COR-L47 (cell line): ENCODE data around the gene APOLD1.
"Not testable (repeated sequence)": the region's sequence is repeated elsewhere in the genome, so short reads cannot be mapped to it uniquely, and the experiment has no call there.

Experiments used
- DNase-seq: peaks from one replicate; lab custom pipeline; 2025; lab: John Stamatoyannopoulos, UW

The APOLD1 gene

GRCh38 chr12:12786706-12787601, 1.5 kb downstream of the APOLD1 start:
- DNase-seq: peak; percentile 33

GRCh38 chr12:12788131-12788530, 2.7 kb downstream of the APOLD1 start:
- DNase-seq: no peak

- DNase-seq: peak; percentile 24
These were observed 3.4 kb downstream of the APOLD1 start for GRCh38 chr12:12788675-12789368.

GRCh38 chr12:12790956-12791355, 5.5 kb downstream of the APOLD1 start:
- DNase-seq: no peak

- DNase-seq: no peak
These were observed 6.4 kb downstream of the APOLD1 start for GRCh38 chr12:12791756-12792369.

- no peak for DNase-seq
These were observed 7.0 kb downstream of the APOLD1 start for GRCh38 chr12:12792421-12792820.

- DNase-seq: no peak
These were observed 9.2 kb downstream of the APOLD1 start for GRCh38 chr12:12794686-12795085.

- DNase-seq: no peak
These were observed 10.7 kb downstream of the APOLD1 start for GRCh38 chr12:12796171-12796570.

- DNase-seq: no peak
These were observed 11.7 kb downstream of the APOLD1 start for GRCh38 chr12:12796928-12797793.

- no peak for DNase-seq
These were observed 12.3 kb downstream of the APOLD1 start for GRCh38 chr12:12797794-12798152.

GRCh38 chr12:12798480-12798879, 13.0 kb downstream of the APOLD1 start:
- no peak for DNase-seq

- no peak for DNase-seq
These were observed 13.9 kb downstream of the APOLD1 start for GRCh38 chr12:12799163-12799920.

- DNase-seq: no peak
These were observed 15.1 kb downstream of the APOLD1 start for GRCh38 chr12:12800406-12801180.

GRCh38 chr12:12801656-12802055, 16.2 kb downstream of the APOLD1 start:
- not testable (repeated sequence) for DNase-seq

GRCh38 chr12:12803186-12803585, 17.7 kb downstream of the APOLD1 start:
- DNase-seq: peak; percentile 7

GRCh38 chr12:12804011-12804410, 18.6 kb downstream of the APOLD1 start:
- DNase-seq: no peak

GRCh38 chr12:12804432-12804886, 19.0 kb downstream of the APOLD1 start:
- DNase-seq: no peak

GRCh38 chr12:12806784-12807516, 21.5 kb downstream of the APOLD1 start:
- DNase-seq: no peak

- not testable (repeated sequence) for DNase-seq
These were observed 22.1 kb downstream of the APOLD1 start for GRCh38 chr12:12807517-12807903.
